Activated CD8-positive, alpha-beta memory T cell treated with anti-CD3 and anti-CD28 coated beads for 24 hours (primary cell): ENCODE results near the gene IPMK.
"Not testable (repeated sequence)": the region's sequence is repeated elsewhere in the genome, so short reads cannot be mapped to it uniquely, and the experiment has no call there.

Experiments used
- DNase-seq: peaks from one replicate; pipeline ENCODE4 v3.0.0-alpha.2; 2020

Gene IPMK

DNA sequence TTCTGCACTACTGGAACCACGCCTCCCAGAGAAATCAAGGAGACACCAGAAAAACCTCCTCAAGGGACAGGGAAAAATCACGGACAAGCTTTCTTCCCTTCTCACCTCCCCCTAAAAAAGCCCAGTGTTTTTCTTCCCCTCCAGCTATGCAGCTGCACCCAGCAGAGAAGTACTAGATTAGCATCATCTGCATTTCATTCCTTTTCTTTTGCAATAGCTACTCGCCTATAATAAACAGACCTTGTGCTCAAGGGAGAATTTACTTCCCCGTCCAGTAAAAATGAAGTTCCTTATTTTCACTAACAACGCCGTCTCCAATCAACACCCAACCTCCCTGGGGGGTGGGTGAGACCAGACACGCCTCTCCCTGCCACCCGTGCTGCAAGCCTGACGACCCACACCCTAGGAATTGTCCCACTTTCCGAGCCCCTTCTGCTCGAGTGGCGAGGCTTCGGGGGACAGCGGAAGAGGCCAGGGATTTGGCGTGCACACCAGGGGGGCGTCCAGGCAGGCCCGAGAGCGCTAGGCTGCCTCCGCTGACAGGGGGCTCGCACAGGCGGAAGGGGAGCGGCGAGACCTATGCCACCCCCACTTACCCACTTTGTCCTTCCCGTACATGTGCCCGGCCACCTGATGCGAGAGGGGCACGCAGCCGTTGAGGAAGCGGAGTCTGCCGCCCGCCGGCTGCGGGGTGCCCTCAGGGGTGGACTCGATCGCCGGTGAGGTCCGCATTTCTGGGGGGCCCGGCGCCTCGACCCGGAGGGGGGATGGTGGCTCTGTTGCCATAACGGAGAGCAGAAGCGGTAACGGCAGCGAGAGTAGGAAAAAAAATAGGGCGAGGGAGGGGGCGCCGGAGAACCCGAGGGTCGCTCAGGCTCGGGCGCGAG is 625 bp downstream of the IPMK start:
- peak; percentile 73 for DNase-seq

DNA sequence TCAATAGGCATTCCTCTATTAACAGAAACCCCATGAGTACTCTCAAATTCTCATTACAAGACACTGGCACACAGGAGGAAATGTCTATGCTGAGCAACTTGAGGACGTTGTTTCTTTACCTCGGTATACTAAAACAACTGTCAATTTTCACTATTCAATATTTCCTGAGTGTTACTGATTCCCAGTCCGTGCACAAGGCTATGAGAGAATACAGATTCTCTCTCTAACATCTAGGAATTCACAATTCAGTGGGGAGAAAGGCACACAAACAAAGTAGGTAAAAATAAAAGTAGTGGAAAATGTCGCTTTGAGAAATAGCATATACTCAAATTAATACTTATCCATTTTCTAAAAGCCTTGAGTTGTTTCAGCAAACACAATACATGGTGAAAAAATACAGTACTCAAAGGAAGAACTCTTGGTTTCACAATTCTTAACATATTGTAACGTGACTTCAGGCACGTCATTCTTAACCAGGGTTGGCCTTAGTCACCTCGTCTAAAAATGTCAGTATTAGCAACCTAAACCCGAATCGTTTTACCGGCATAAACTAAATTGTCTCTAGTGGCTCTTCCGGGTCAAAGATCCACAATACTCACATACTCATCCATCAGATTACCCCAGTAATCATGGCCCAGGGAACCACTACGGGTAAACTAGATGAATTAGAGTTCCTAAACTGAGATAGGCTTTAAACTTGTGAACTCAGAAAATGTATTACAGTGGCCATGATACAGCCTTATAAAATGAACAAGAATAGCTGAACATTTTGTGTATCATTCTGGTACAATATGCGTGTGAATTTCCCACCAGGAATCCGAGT is 1.5 kb downstream of the IPMK start:
- DNase-seq: no peak

GRCh38 chr10:58265249-58265648 is 2.4 kb downstream of the IPMK start:
- no peak for DNase-seq

DNA sequence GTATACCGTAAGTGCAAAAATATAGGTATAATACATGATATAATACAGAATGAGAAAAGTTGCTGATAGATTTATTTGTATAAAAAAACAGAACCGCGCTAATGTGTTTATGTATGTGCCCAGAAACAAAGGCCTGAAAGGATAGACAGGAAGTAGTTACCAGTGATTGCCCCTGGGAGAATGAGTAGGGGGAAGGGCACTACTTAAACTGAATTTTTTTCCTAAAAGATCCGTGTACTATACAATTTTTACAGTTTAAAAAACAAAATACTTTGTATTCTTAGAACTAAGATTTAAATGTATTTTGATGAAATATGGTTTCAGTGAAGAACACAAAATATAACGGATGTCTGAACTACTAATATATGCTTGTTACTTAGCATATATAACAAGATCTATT is 2.9 kb downstream of the IPMK start:
- no peak for DNase-seq

GRCh38 chr10:58262766-58263165 is 4.9 kb downstream of the IPMK start:
- no peak for DNase-seq

GRCh38 chr10:58260334-58260733 is 7.4 kb downstream of the IPMK start:
- DNase-seq: no peak

GRCh38 chr10:58258977-58259692 is 8.6 kb downstream of the IPMK start:
- DNase-seq: no peak

DNA sequence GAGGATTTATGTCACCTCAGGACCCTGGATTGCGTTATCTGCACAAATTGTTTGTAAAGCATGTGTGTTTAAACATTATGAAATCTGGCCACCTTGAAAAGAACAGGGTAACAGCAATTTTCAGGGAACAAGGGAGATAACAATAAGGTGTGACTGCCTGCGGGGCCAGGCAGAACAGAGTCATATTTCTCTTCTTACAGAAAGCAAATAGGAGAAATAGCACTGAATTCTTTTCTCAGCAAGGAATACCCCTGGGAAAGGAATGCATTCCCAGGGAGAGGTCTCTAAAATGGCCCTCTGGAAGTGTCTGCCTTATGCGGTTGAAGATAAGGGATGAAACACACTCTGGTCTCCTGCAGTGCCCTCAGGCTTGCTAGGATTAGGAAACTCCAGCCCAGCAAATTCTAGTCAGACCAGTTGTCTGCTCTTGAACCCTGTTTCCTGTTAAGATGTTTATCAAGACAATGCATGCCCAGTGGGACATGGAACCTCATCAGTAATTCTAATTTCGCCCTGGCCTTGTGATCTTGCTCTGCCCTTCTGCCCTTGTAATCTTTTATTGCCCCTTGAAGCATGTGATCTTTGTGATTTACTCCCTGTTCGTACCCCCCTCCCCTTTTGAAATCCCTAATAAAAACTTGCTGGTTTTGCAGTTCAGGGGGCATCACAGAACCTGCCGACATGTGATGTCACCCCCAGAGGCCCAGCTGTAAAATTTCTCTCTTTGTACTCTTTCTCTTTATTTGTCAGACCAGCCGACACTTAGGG is 11.5 kb downstream of the IPMK start:
- DNase-seq: not testable (repeated sequence)

GRCh38 chr10:58254644-58255043 is 13.1 kb downstream of the IPMK start:
- no peak for DNase-seq

DNA sequence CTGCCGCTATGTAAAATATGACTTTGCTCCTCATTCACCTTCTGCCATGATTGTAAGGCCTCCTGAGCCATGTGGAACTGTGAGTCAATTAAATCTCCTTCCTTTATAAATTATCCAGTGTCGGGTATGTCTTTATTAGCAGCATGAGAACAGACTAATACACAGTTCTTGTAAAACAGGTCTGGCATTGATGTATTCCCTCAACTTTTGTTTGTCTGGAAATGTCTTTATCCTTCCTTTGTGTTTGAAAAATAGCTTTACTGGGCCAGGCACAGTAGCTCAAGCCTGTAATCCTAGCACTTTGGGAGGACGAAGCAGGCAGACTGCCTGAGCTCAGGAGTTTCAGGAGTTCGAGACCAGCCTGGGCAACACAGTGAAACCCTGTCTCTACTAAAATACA is 14.5 kb downstream of the IPMK start:
- no peak for DNase-seq

GRCh38 chr10:58244666-58245065 is 23.0 kb downstream of the IPMK start:
- DNase-seq: not testable (repeated sequence)

GRCh38 chr10:58244242-58244641 is 23.5 kb downstream of the IPMK start:
- DNase-seq: not testable (repeated sequence)

DNA sequence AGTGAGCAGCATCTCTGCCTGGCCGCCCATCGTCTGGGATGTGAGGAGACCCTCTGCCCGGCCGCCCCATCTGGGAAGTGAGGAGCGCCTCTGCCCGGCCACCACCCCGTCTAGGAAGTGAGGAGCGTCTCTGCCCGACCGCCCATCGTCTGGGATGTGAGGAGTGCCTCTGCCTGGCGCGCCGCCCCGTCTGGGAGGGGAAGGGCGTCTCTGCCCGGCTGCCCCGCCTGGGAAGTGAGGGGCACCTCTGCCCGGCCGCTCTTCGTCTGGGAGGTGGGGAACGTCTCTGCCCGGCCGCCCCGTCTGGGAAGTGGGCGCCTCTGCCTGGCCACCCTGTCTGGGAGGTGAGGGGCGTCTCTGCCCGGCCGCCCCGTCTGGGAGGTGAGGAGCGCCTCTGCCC is 23.9 kb downstream of the IPMK start:
- not testable (repeated sequence) for DNase-seq

- no peak for DNase-seq
Measured at GRCh38 chr10:58243269-58243668, 24.4 kb downstream of the IPMK start.

DNA sequence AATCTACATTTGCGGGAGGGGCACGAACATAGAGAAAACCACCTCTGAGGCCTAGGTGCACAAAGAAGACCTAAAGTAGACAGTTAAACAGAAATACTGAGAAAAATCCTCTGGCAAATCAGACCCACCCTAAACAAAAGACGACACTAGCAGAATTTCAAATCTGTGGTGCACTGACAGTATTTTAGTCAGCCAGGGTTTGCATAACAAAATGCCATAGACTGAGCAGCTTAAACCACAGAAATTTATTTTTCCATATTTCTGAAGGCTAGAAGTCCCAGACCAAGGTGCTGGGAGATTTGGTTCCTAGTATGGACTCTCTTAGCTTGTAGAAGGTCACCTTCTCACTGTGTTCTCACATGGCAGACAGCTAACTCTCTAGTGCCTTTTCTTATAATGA is 26.3 kb downstream of the IPMK start:
- DNase-seq: no peak

DNA sequence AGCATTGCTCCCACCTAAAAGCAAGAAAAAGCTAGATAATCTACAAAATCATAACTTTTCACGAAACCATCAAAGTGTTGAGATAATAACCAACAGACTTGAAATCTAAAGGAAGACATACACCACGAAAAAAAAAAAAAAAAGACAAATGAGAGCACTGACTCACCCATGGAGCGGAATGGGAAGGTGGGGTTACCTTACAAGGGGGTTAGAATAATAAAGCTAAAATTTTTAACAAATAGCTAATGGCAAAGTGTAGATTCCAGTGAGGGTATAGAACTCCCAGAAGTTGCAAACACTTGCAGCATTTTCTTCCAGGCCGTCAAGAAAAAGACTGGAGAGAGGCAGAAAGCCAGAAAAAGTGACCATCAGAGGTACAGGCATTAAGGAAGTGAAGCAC is 27.2 kb downstream of the IPMK start:
- no peak for DNase-seq

GRCh38 chr10:58239561-58240169 is 28.0 kb downstream of the IPMK start:
- DNase-seq: no peak

GRCh38 chr10:58237014-58237834 is 30.5 kb downstream of the IPMK start:
- no peak for DNase-seq

- DNase-seq: not testable (repeated sequence)
Measured at GRCh38 chr10:58229856-58230255, 37.8 kb downstream of the IPMK start.

GRCh38 chr10:58225654-58226053 is 42.0 kb downstream of the IPMK start:
- DNase-seq: no peak

DNA sequence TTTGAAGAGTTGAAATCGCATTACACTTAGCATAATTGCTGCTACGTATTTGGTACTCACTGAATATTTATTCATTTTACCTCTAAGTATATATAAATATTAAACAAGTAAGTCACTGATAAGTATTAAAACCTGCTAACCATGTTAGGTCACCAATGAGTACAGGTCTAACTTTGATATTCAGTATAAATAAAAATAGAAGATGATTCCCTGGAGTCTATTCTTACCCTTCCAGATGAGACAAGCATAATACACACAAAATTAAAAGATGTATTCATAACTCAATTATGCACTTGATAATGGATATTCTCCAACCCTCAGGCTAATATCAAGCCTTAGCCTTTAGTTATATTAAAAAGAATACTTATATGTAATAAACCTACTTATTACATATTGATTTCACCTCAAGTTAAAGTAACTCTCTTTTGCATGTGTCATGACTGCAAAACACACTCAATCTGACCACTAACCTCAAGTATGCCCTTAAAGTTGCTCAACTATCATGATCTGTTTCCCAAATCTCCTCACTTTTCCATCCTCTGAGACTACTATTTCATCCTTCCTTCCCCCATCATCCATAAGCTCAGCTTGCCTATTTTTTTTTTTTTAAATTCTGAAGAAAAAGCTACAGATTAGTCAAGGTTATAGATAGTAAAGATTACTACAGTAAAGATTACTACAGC is 46.8 kb downstream of the IPMK start:
- no peak for DNase-seq
